SK-N-SH (cell line): ENCODE measurements around the gene ERC1. TPM values are rescaled to one million over a fixed set of nuclear protein-coding genes. Genes with fewer than 3 reads are reported as not detected.

ENCODE experiments used
- CTCF ChIA-PET: fragments of 300-600, 350-600 bp; formaldehyde crosslinking; extraction: SDS; loops from one replicate; lab custom pipeline; 2021; lab: Yijun Ruan, JAX
- POLR2A ChIA-PET: fragments of 350-600 bp; sonication (Branson Sonifier 250); formaldehyde crosslinking; extraction: SDS; loops from one replicate; lab custom pipeline; 2020; ENCODE audit warnings: antibody characterized with exemption, inconsistent platforms; lab: Yijun Ruan, JAX
- DNase-seq: peaks from one replicate; pipeline ENCODE4 v3.0.0; 2012
- H2AFZ ChIP-seq: fragments of 200-600 bp; sonication (generic); 2 replicates; pipeline ENCODE4 v1.8.1; 2016; ENCODE audit warnings: antibody characterized with exemption, mild to moderate bottlenecking, low read depth
- H3F3A ChIP-seq: fragments of 200-600 bp; sonication (generic); replicated peaks from 2 replicates; pipeline ENCODE3; 2016; ENCODE audit warnings: antibody characterized with exemption, mild to moderate bottlenecking; ENCODE audit not compliant: insufficient read depth
- H3K27ac ChIP-seq, 2 experiments: fragments of 200-500 bp in 1 of 2; fragments of 200-600 bp in 1 of 2; sonication (Bioruptor generic) in 1 of 2; sonication (generic), shearing (Covaris generic) in 1 of 2; 2 replicates each; pipeline versions ENCODE4 v1.5.1 to v1.6.1; 2014 to 2016; ENCODE audit warnings: low read depth in 2 of 2, inconsistent platforms in 1 of 2, low read length in 1 of 2, mild to moderate bottlenecking in 1 of 2, mixed read lengths in 1 of 2
- H3K27me3 ChIP-seq: fragments of 200-600 bp; sonication (generic), shearing (Covaris generic); 2 replicates; pipeline ENCODE4 v1.6.1; 2016; ENCODE audit warnings: mixed run types; ENCODE audit not compliant: insufficient read depth
- H3K36me3 ChIP-seq, 2 experiments: fragments of 200-500 bp in 1 of 2; fragments of 200-600 bp in 1 of 2; sonication (Bioruptor generic) in 1 of 2; sonication (generic) in 1 of 2; replicated peaks in 1 of 2; 2 replicates each; pipeline versions ENCODE3 to v1.5.1; 2014 to 2016; ENCODE audit warnings: low read length in 1 of 2, mild to moderate bottlenecking in 1 of 2; ENCODE audit not compliant: insufficient read depth in 2 of 2, control insufficient read depth in 1 of 2
- H3K4me1 ChIP-seq, 2 experiments: fragments of 200-500 bp in 1 of 2; fragments of 200-600 bp in 1 of 2; sonication (Bioruptor generic) in 1 of 2; sonication (generic), shearing (Covaris generic) in 1 of 2; 2 replicates each; pipeline versions ENCODE4 v1.5.1 to v1.6.1; 2014 to 2016; ENCODE audit warnings: low read depth in 1 of 2, low read length in 1 of 2, mixed run types in 1 of 2; ENCODE audit not compliant: insufficient read depth in 2 of 2, control insufficient read depth in 1 of 2
- H3K4me2 ChIP-seq: fragments of 200-600 bp; sonication (generic), shearing (Covaris generic); 2 replicates; pipeline ENCODE4 v1.6.1; 2017; ENCODE audit warnings: mixed run types
- H3K4me3 ChIP-seq, 2 experiments: fragments of 200-500 bp in 1 of 2; fragments of 200-600 bp in 1 of 2; sonication (Bioruptor generic) in 1 of 2; sonication (generic), shearing (Covaris generic) in 1 of 2; 2 replicates each; pipeline versions ENCODE4 v1.5.1 to v1.8.1; 2014 to 2016; ENCODE audit warnings: low read depth in 2 of 2, inconsistent platforms in 1 of 2, low read length in 1 of 2, mild to moderate bottlenecking in 1 of 2, mixed read lengths in 1 of 2, moderate library complexity in 1 of 2
- H3K79me2 ChIP-seq: fragments of 200-600 bp; sonication (generic); 2 replicates; pipeline ENCODE4 v1.8.1; 2017; ENCODE audit warnings: mild to moderate bottlenecking; ENCODE audit not compliant: insufficient read depth
- H3K9ac ChIP-seq: fragments of 200-600 bp; sonication (generic); 2 replicates; pipeline ENCODE4 v1.6.1; 2017; ENCODE audit warnings: mixed run types
- H3K9me2 ChIP-seq: fragments of 200-600 bp; sonication (generic); 2 replicates; pipeline ENCODE4 v1.6.1; 2017; ENCODE audit warnings: mixed run types
- H3K9me3 ChIP-seq: fragments of 200-600 bp; sonication (generic); 2 replicates; pipeline ENCODE4 v1.6.1; 2017; ENCODE audit warnings: mixed run types, mild to moderate bottlenecking, moderate library complexity
- H4K20me1 ChIP-seq: fragments of 200-600 bp; sonication (generic); 2 replicates; pipeline ENCODE4 v1.6.1; 2017; ENCODE audit warnings: mild to moderate bottlenecking, mixed run types; ENCODE audit not compliant: insufficient read depth
- CHD2 ChIP-seq: fragments of 150-350 bp; IDR thresholded peaks from 2 replicates; pipeline ENCODE4 v1.6.1; 2018; ENCODE audit warnings: low read length; ENCODE audit not compliant: partially characterized antibody
- CTCF ChIP-seq: fragments of 200-600 bp; sonication (generic); IDR thresholded peaks from 2 replicates; pipeline ENCODE4 v1.6.1; 2017; ENCODE audit warnings: antibody characterized with exemption, mild to moderate bottlenecking, moderate library complexity
- ELF1 ChIP-seq: IDR thresholded peaks from 2 replicates; pipeline ENCODE4 v1.4.0; 2012
- EP300 ChIP-seq, 2 experiments: IDR thresholded peaks; 2 replicates each; pipeline versions ENCODE4 v1.4.0 to v1.6.1; 2012; ENCODE audit warnings: borderline replicate concordance in 1 of 2, low read depth in 1 of 2, low read length in 1 of 2
- FOSL2 ChIP-seq: IDR thresholded peaks from 2 replicates; pipeline ENCODE4 v1.4.0; 2012; ENCODE audit warnings: low read depth, mild to moderate bottlenecking, moderate library complexity, borderline replicate concordance
- FOXJ3 ChIP-seq: sonication (generic); formaldehyde crosslinking; IDR thresholded peaks from 2 replicates; pipeline ENCODE4 v1.5.1; 2020; ENCODE audit warnings: mild to moderate bottlenecking, missing genetic modification reagents
- GABPA ChIP-seq: IDR thresholded peaks from 2 replicates; pipeline ENCODE4 v1.4.0; 2012; ENCODE audit warnings: low read depth, mild to moderate bottlenecking
- IRF3 ChIP-seq: fragments of 150-350 bp; IDR thresholded peaks from 2 replicates; pipeline ENCODE4 v1.6.1; 2016; ENCODE audit warnings: mild to moderate bottlenecking, low read depth, low read length
- JUND ChIP-seq: IDR thresholded peaks from 2 replicates; pipeline ENCODE4 v1.4.0; 2012
- MAX ChIP-seq: IDR thresholded peaks from 2 replicates; pipeline ENCODE4 v1.4.0; 2012; ENCODE audit warnings: low read depth
- MXI1 ChIP-seq: IDR thresholded peaks from 2 replicates; pipeline ENCODE4 v1.6.1; 2012; ENCODE audit warnings: mild to moderate bottlenecking, low read depth, low read length, improper control_type of control experiment
- PBX3 ChIP-seq: IDR thresholded peaks from 2 replicates; pipeline ENCODE4; 2012
- POLR2AphosphoS5 ChIP-seq: IDR thresholded peaks from 2 replicates; pipeline ENCODE4 v1.6.1; 2012; ENCODE audit warnings: low read depth, low read length
- RAD21 ChIP-seq: IDR thresholded peaks from 2 replicates; pipeline ENCODE4 v1.6.1; 2012; ENCODE audit warnings: mild to moderate bottlenecking, low read length
- RFX5 ChIP-seq: IDR thresholded peaks from 2 replicates; pipeline ENCODE4 v1.6.1; 2012; ENCODE audit warnings: mild to moderate bottlenecking, improper control_type of control experiment, low read length
- SIN3A ChIP-seq: IDR thresholded peaks from 2 replicates; pipeline ENCODE4 v1.6.1; 2012; ENCODE audit warnings: low read depth, mild to moderate bottlenecking, low read length, moderate library complexity, borderline replicate concordance
- SMC3 ChIP-seq: IDR thresholded peaks from 2 replicates; pipeline ENCODE4 v1.6.1; 2012; ENCODE audit warnings: low read depth, low read length, improper control_type of control experiment
- TAF1 ChIP-seq: IDR thresholded peaks from 2 replicates; pipeline ENCODE4 v1.6.1; 2012; ENCODE audit warnings: low read depth, mild to moderate bottlenecking, low read length, moderate library complexity, borderline replicate concordance
- TEAD4 ChIP-seq: IDR thresholded peaks from 2 replicates; pipeline ENCODE4 v1.4.0; 2012; ENCODE audit warnings: mild to moderate bottlenecking, borderline replicate concordance; ENCODE audit not compliant: insufficient read depth
- USF1 ChIP-seq: IDR thresholded peaks from 2 replicates; pipeline ENCODE4 v1.4.0; 2012; ENCODE audit warnings: low read depth, borderline replicate concordance
- USF2 ChIP-seq: fragments of 150-350 bp; IDR thresholded peaks from 2 replicates; pipeline ENCODE4 v1.6.1; 2017; ENCODE audit warnings: antibody characterized with exemption, low read length, low read depth, borderline replicate concordance
- YY1 ChIP-seq: IDR thresholded peaks from 2 replicates; pipeline ENCODE4 v1.4.0; 2012; ENCODE audit warnings: low read depth, mild to moderate bottlenecking
- ZBTB33 ChIP-seq: IDR thresholded peaks from 2 replicates; pipeline ENCODE4 v1.4.0; 2012; ENCODE audit warnings: low read depth, borderline replicate concordance
- WGBS: methylation state at CpG from one replicate; pipeline ENCODE4 v1.1.6; 2017; ENCODE audit warnings: low lambda C conversion rate; 5-methylcytosine and 5-hydroxymethylcytosine counted together
- polyA plus RNA-seq, 3 experiments: library from polyadenylated mRNA; depleted of rRNA; stranded (reverse); fragments of >200 nt; gene quantifications; 2 replicates each; pipeline ENCODE4 v1.2.3, GENCODE V29; 2012

ERC1 gene
- polyA plus RNA-seq (2012; rRNA removed) = 7.5 and 9.3 TPM in 2 replicates
- polyA plus RNA-seq (2012; cell fraction: cytosol; rRNA removed) = 7.1 and 7.8 TPM in 2 replicates
- polyA plus RNA-seq (2012; cell fraction: nucleus; rRNA removed) = 6.6 and 9.0 TPM in 2 replicates

- Histone ChIP-seq H3K9me3 (no peaks in the 10 kb centered on the region), H4K20me1 (peaks cover 12% of the 10 kb centered on the region), H3K27me3 (no peaks in the 10 kb centered on the region), H3F3A (peaks cover 18% of the 10 kb centered on the region), H3K27ac (peak within 1 kb of the TSS; percentile 96 to 98), H3K4me2 (peak within 1 kb of the TSS; percentile 96), H3K4me3 (peak within 1 kb of the TSS; percentile 66 to 85), H3K79me2 (peaks cover 66% of the 10 kb centered on the region), H3K9ac (peak within 1 kb of the TSS; percentile 98), H3K36me3 (peaks cover 0 to 6% of the 10 kb centered on the region in 2 experiments)
- POLR2A ChIA-PET = interaction anchor here (1.0 to 1.5 kb wide), 3 partner anchors 41 to 102 kb away, joined by 3 to 5 read pairs (median 4); partner anchors contain the start of gene RAD52
- CTCF ChIA-PET = interaction anchor here (1.0 to 1.4 kb wide), 5 partner anchors 41 to 615 kb away, joined by 3 to 7 read pairs (median 5); partner anchors contain the start of gene RAD52
- DNase-seq = peak; percentile 97
- TF ChIP-seq ZBTB33 = peak; percentile 58; the same call in 1 of the 2 replicates
- TF ChIP-seq PBX3 = no peak
- TF ChIP-seq RAD21 = no peak
- no peak for TF ChIP-seq TEAD4
- no peak for TF ChIP-seq RFX5
- TF ChIP-seq MAX = peak; percentile 79
- TF ChIP-seq POLR2AphosphoS5 = peak; percentile 55
- TF ChIP-seq JUND = no peak
- peak; percentile 64; the same call in 1 of the 2 replicates for TF ChIP-seq FOXJ3 (CRISPR knock-in tag)
- no peak for TF ChIP-seq IRF3
- no peak for TF ChIP-seq SIN3A
- no peak for TF ChIP-seq FOSL2
- TF ChIP-seq TAF1 = peak; percentile 51
- TF ChIP-seq MXI1 = peak; percentile 59; the same call in 1 of the 2 replicates
- peak; percentile 69; the same call in 1 of the 2 replicates for TF ChIP-seq ELF1
- TF ChIP-seq CHD2 = peak; percentile 77
- peak; percentile 13; the same call in 1 of the 2 replicates for TF ChIP-seq CTCF
- TF ChIP-seq GABPA = peak; percentile 48; the same call in 1 of the 2 replicates
- no peak for TF ChIP-seq EP300 (IDR thresholded peaks at IDR 0.05; ENCODE audit: borderline replicate concordance in 1 of 2, low read depth in 1 of 2, low read length in 1 of 2)
- no peak for TF ChIP-seq SMC3
- TF ChIP-seq YY1 = no peak; the same call in 1 of the 2 replicates
- no peak for TF ChIP-seq USF2
- 0 out of 2 replicates have a peak, but pooled peaks have one; percentile 11 for TF ChIP-seq USF1
- TF ChIP-seq, all 33 proteins: peak for 11
- no peaks in the 10 kb centered on the region for H3K9me2 ChIP-seq
- peaks cover 17 to 19% of the 10 kb centered on the region in 2 experiments; a peak in 3 of 4 replicates for H3K4me1 ChIP-seq
- WGBS = 0% methylated on average over 2 of the region's 87 CpGs
- peak within 1 kb of the TSS; percentile 93 for H2AFZ ChIP-seq
Measured at GRCh38 chr12:990661-991349, at the start of gene ERC1. ERC1 (plus strand) TSS chr12:991223; CDS start chr12:1027904, 36,681 bp downstream.
